Ovary (tissue), 9 donors: ENCODE results near the gene LDLRAD2. TPM values are rescaled to one million over a fixed set of nuclear protein-coding genes. Genes with fewer than 3 reads are reported as not detected.

Experiments used
- DNase-seq, 5 donors: peaks; one replicate each; pipeline ENCODE4 v3.0.0-alpha.2; 2019 to 2020
- H3K27ac ChIP-seq, 2 donors: fragments of 200-600 bp; one replicate each; pipeline versions ENCODE4 v1.5.1 to v1.8.0; 2019 to 2022
- H3K27me3 ChIP-seq: fragments of 200-600 bp; one replicate; pipeline ENCODE4 v1.8.0; 2022
- H3K36me3 ChIP-seq: fragments of 200-600 bp; sonication (generic); one replicate; pipeline ENCODE4 v1.5.1; 2019
- H3K4me1 ChIP-seq: one replicate; pipeline ENCODE4 v1.8.1; 2013; ENCODE audit warnings: mild to moderate bottlenecking, moderate library complexity; ENCODE audit not compliant: insufficient read depth
- H3K4me3 ChIP-seq: fragments of 200-600 bp; sonication (generic); one replicate; pipeline ENCODE4 v1.5.1; 2017
- H3K9me3 ChIP-seq, 2 donors: fragments of 200-600 bp in 1 of 2; sonication (generic) in 1 of 2; one replicate each; pipeline versions ENCODE4 v1.5.1 to v1.8.1; 2013 to 2019; ENCODE audit warnings: mild to moderate bottlenecking in 1 of 2, moderate library complexity in 1 of 2
- EP300 ChIP-seq: sonication (generic); formaldehyde crosslinking; IDR thresholded peaks from one replicate; pipeline ENCODE4 v1.6.1; 2017; ENCODE audit warnings: antibody characterized with exemption
- POLR2A ChIP-seq: fragments of 450-650 bp; IDR thresholded peaks from one replicate; pipeline ENCODE4 v1.6.1; 2017; ENCODE audit warnings: antibody characterized with exemption, mild to moderate bottlenecking, moderate library complexity
- WGBS, 3 donors: extraction: QIAGEN DNeasy Blood & Tissue Kit in 1 of 3; methylation state at CpG; one replicate each; pipeline versions ENCODE4 v1.1.5 to v1.1.7; 2013 to 2017; 5-methylcytosine and 5-hydroxymethylcytosine counted together
- intact Hi-C, 4 donors: fragments of 100-400 bp; cut with DNase I; formaldehyde crosslinking; loops; one replicate each; pipeline versions ENCODE4 v1.11.0 to v1.15.1; 2022 to 2023
- polyA plus RNA-seq, 2 donors: library from polyadenylated mRNA; stranded (reverse); fragments of 200-250 nt in 1 of 2; fragments of 350-450 nt in 1 of 2; fragmentation: Illumina TruSeq in 1 of 2; extraction: RNeasy Lipid Tissue Mini Kit (QIAGEN cat#74804) in 1 of 2; gene quantifications; one replicate each; pipeline ENCODE4 v1.2.3, GENCODE V29; 2013 to 2014
- total RNA-seq, 7 donors: library from RNA; depleted of rRNA in 2 of 7; stranded (reverse); fragments of >200 nt in 2 of 7; fragmentation: NEBNext Ultra II Directional in 3 of 7; extraction: Animal tissue kit (Norgen Biotek cat#: 25700) in 3 of 7; gene quantifications; one replicate each; pipeline versions ENCODE4 v1.1.0 to v1.2.4, GENCODE V29; 2016 to 2023
- TF ChIP-seq, protein P1 (sequence below), 3 donors: fragments of 450-650 bp in 2 of 3; fragments of 200-600 bp in 1 of 3; IDR thresholded peaks; one replicate each; pipeline versions ENCODE4 v1.5.1 to v1.8.0; 2016 to 2022; ENCODE audit warnings: antibody characterized with exemption in 3 of 3, mild to moderate bottlenecking in 1 of 3
- donor health status: DM: no; HTN: no; CAD: no; lungs with moderate emphysema.
- donor health status: DM: no; HTN: no; CAD: no.
- donor health status: Bipolar disorder and iron deficiency.
- donor health status: DM: yes; HTN: yes; CAD: no.
- donor health status: DM: no; HTN: no; CAD: no.
- donor health status: DM: yes; HTN: yes; CAD: no.

LDLRAD2 gene
- total and polyA plus RNA-seq, 9 donors = 0.07 to 0.88 (median 0.23) TPM; not detected in 2

DNA sequence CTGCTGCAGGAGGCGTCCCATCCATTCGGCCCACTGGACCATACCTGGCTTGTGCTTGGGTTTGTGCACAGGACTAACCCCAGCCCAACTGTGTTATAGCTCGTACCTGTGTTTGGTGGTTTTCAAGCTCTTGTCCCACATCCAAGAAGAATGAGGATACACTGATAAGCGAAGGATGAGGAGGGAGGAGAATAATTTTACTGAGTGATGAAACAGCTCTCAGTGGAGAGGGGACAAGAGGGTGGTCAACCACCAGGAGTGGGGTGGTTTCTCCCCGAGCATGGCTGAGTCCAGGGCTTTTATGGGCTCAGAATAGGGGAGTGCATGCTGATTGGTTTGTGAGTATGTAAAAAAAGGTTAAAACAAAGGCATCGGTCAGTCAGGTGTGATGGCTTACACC is 17.0 kb upstream of the LDLRAD2 start:
- intact Hi-C loops = no loop called here
- no peaks in the 10 kb centered on the region for H3K4me1 ChIP-seq

DNA sequence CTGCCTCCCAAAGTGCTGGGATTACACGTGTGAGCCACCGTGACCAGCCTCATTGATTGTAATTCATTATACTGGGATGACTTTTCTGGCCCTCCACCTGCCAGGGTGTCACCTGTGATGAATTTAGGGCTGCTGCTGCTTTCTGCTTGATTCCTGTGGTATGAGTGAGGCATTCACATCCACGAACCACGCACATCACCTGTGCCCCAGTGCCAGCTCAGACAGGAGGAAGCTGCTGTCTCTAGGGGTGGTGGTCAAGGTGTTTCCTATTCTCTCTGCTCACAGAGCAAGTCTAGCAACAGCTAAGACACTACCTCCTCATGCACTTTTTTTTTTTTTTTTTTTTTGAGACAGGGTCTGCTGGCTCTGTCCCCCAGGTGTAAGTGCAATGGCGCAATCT is 12.3 kb upstream of the LDLRAD2 start:
- no peaks in the 10 kb centered on the region for H3K27me3 ChIP-seq
- H3K4me1 ChIP-seq = no peaks in the 10 kb centered on the region
- H3K36me3 ChIP-seq = no peaks in the 10 kb centered on the region
- H3K9me3 ChIP-seq = peaks cover 0 to 2% of the 10 kb centered on the region in 2 donors
- 74 to 77% (median 74%) methylated on average over 5 of the region's 5 CpGs for WGBS, 3 donors
- no peak overlapping the region for H3K27ac ChIP-seq
- intact Hi-C loops = no loop called here
- DNase-seq = no peak
- TF ChIP-seq EP300 (no peak), POLR2A (no peak)
- TF ChIP-seq, protein P1, sequence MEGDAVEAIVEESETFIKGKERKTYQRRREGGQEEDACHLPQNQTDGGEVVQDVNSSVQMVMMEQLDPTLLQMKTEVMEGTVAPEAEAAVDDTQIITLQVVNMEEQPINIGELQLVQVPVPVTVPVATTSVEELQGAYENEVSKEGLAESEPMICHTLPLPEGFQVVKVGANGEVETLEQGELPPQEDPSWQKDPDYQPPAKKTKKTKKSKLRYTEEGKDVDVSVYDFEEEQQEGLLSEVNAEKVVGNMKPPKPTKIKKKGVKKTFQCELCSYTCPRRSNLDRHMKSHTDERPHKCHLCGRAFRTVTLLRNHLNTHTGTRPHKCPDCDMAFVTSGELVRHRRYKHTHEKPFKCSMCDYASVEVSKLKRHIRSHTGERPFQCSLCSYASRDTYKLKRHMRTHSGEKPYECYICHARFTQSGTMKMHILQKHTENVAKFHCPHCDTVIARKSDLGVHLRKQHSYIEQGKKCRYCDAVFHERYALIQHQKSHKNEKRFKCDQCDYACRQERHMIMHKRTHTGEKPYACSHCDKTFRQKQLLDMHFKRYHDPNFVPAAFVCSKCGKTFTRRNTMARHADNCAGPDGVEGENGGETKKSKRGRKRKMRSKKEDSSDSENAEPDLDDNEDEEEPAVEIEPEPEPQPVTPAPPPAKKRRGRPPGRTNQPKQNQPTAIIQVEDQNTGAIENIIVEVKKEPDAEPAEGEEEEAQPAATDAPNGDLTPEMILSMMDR (IDR thresholded peaks at IDR 0.05) = no peak
- H3K4me3 ChIP-seq = no peak overlapping the region

More for the DNA sequence above, 17.0 kb upstream of the LDLRAD2 start:
- WGBS, 3 donors = 89 to 90% (median 90%) methylated on average over 6 of the region's 6 CpGs
- TF ChIP-seq POLR2A (no peak), EP300 (no peak)
- Histone ChIP-seq H3K27me3 (no peaks in the 10 kb centered on the region), H3K9me3 (peaks cover 0 to 3% of the 10 kb centered on the region in 2 donors), H3K4me3 (no peak overlapping the region), H3K27ac (no peak overlapping the region), H3K36me3 (no peaks in the 10 kb centered on the region)
- DNase-seq = no peak

DNA sequence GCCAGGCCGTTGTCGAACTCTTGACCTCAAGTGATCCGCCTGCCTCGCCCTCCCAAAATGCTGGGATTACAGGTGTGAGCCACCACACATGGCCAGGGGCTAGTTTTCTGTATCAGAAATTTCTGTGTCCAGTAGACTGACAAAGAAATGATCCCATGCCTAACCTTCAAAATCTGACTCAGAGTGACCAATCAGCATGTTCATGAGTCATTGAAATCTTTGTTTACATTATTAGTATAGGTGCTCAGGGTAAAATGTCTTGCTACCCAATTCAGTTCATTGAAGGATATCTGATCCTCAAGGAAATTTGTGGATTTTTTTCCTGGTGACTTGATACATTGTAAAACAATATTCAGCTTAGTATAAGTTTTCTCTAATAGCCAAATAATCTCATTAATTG is 11.0 kb upstream of the LDLRAD2 start:
- intact Hi-C loops = no loop called here
- H3K27ac ChIP-seq = no peak overlapping the region
- no peaks in the 10 kb centered on the region for H3K36me3 ChIP-seq
- H3K9me3 ChIP-seq = no peaks in the 10 kb centered on the region
- WGBS, 3 donors = 93 to 95% (median 95%) methylated on average over 4 of the region's 4 CpGs
- no peak overlapping the region for H3K4me3 ChIP-seq
- H3K27me3 ChIP-seq = no peaks in the 10 kb centered on the region
- TF ChIP-seq, protein P1 (IDR thresholded peaks at IDR 0.05) = no peak
- no peak for TF ChIP-seq EP300
- no peak for TF ChIP-seq POLR2A
- DNase-seq = no peak
- no peaks in the 10 kb centered on the region for H3K4me1 ChIP-seq

DNA sequence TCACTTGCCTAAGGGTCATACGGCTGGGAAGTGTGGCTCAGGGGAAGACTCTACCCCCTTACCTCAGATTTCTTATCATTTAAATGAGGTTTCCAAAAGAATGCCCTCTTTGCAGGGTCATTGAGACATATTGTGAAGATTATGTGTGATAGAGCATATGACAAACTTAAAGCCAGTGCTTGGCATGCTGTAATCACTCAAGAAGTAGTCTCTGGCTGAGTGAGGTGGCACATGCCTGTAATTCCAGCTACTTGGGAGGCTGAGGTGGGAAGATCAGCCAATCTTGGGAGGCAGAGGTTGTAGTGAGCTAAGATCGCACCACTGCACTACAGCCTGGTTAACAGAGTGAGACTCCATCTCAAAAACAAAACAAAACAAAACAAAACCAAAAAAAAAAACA is 7.5 kb upstream of the LDLRAD2 start:
- Histone ChIP-seq H3K4me3 (no peak overlapping the region), H3K36me3 (no peaks in the 10 kb centered on the region), H3K4me1 (no peaks in the 10 kb centered on the region), H3K27me3 (no peaks in the 10 kb centered on the region), H3K27ac (no peak overlapping the region), H3K9me3 (no peaks in the 10 kb centered on the region)
- 59 to 66% (median 61%) methylated on average over 2 of the region's 2 CpGs for WGBS, 3 donors
- no peak for DNase-seq
- no peak for TF ChIP-seq POLR2A
- no peak for TF ChIP-seq EP300
- TF ChIP-seq, protein P1 (IDR thresholded peaks at IDR 0.05) = no peak
- intact Hi-C loops = no loop called here

DNA sequence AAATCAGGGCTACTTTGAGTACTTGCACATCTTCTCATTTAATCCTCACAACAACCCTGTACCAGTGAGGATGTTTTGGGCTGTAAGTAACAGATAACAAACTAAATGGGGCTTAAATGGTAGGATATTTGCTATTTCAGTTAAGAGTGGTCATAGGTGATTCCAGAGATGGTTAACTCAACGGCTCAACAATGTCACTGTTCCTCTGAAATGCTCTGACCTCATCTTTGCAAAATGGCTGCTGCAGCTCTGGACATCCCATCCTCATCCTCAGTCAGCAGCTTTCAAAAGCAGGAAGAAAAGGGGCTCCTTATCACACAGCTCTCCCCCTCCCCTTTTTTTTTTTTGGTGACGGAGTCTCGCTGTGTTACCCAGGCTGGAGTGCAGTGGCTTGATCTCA is 1.5 kb downstream of the LDLRAD2 start:
- TF ChIP-seq POLR2A (no peak), EP300 (no peak)
- TF ChIP-seq, protein P1 (IDR thresholded peaks at IDR 0.05) = no peak
- Histone ChIP-seq H3K9me3 (no peaks in the 10 kb centered on the region), H3K27ac (no peak overlapping the region), H3K4me1 (no peaks in the 10 kb centered on the region), H3K4me3 (no peak overlapping the region), H3K27me3 (no peaks in the 10 kb centered on the region), H3K36me3 (no peaks in the 10 kb centered on the region)
- 93 to 96% (median 95%) methylated on average over 3 of the region's 3 CpGs for WGBS, 3 donors
- intact Hi-C loops = no loop called here
- no peak for DNase-seq
